DND-41 (cell line): ENCODE measurements around the gene DLG2.

Experiments used
- EZH2 ChIP-seq: IDR thresholded peaks from 3 replicates; pipeline ENCODE4 v1.6.1; 2012; ENCODE audit warnings: borderline replicate concordance, low read depth, mild to moderate bottlenecking, moderate library complexity, low read length, inconsistent platforms; ENCODE audit not compliant: severe bottlenecking
- TF ChIP-seq, protein P1 (sequence below): IDR thresholded peaks from 2 replicates; pipeline ENCODE4 v1.5.1; 2012; ENCODE audit warnings: borderline replicate concordance, low read length, moderate library complexity, mild to moderate bottlenecking; ENCODE audit not compliant: poor library complexity, severe bottlenecking; ENCODE audit errors: extremely low read depth

GRCh38 chr11:84922836-84923235 is 704.3 kb downstream of the DLG2 start:
- TF ChIP-seq, protein P1, sequence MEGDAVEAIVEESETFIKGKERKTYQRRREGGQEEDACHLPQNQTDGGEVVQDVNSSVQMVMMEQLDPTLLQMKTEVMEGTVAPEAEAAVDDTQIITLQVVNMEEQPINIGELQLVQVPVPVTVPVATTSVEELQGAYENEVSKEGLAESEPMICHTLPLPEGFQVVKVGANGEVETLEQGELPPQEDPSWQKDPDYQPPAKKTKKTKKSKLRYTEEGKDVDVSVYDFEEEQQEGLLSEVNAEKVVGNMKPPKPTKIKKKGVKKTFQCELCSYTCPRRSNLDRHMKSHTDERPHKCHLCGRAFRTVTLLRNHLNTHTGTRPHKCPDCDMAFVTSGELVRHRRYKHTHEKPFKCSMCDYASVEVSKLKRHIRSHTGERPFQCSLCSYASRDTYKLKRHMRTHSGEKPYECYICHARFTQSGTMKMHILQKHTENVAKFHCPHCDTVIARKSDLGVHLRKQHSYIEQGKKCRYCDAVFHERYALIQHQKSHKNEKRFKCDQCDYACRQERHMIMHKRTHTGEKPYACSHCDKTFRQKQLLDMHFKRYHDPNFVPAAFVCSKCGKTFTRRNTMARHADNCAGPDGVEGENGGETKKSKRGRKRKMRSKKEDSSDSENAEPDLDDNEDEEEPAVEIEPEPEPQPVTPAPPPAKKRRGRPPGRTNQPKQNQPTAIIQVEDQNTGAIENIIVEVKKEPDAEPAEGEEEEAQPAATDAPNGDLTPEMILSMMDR = no peak
- TF ChIP-seq EZH2 = no peak
